ENCODE measurements around the gene S100PBP. TPM values are rescaled to one million over a fixed set of nuclear protein-coding genes. Genes with fewer than 3 reads are reported as not detected.

Gene S100PBP
- total RNA-seq, result 33.9 TPM

DNA sequence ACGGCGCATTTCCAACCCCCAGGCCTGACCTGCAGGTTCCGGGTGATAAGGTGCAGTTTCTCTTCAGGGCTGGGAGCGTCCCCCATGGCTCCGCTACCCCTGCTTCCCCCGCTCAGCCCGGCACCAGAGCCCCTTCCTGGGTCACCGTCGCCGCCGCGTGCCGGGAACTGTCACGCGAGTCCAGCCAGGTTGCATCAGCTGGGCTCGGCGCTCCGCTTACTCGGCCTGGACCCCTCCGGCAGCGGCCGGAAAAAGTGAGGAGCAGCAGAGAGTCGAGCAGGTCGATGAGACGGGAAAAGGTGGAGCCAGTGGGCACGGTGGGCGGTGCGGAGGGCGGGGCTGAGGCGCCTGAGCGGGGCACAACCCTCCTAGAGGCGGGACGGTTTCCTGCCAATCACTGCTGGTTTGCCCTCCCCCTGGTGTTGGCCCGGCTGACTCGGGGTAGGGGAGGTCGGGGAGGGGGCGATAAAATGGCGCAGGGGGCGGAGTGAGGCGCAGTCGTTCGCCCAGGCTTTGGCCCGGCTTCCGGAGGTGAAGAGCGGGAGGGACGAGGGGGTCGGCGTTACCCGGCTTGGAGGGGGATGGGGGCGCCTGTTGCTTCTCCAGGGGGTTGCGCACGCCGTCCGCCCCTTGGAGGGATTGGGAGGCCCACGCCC is at the start of gene S100PBP, which contains the start of gene YARS1:
S100PBP (plus strand) TSS at position 495 of the 656 bp plus-strand sequence. CDS start 8,447 bp downstream, outside the sequence.
YARS1 (minus strand) TSS at position 200 of the 656 bp plus-strand sequence; CDS start at position 86, 114 bp downstream.

GRCh38 chr1:32870615-32871363 is 53.3 kb downstream of the S100PBP start, which contains the start of gene FNDC5:
FNDC5 (minus strand) TSS chr1:32870912.

GRCh38 chr1:32886004-32886827 is 68.8 kb downstream of the S100PBP start, which contains the start of gene HPCA:
HPCA (plus strand) TSS chr1:32886491; CDS start chr1:32888899, 2,408 bp downstream.

DNA sequence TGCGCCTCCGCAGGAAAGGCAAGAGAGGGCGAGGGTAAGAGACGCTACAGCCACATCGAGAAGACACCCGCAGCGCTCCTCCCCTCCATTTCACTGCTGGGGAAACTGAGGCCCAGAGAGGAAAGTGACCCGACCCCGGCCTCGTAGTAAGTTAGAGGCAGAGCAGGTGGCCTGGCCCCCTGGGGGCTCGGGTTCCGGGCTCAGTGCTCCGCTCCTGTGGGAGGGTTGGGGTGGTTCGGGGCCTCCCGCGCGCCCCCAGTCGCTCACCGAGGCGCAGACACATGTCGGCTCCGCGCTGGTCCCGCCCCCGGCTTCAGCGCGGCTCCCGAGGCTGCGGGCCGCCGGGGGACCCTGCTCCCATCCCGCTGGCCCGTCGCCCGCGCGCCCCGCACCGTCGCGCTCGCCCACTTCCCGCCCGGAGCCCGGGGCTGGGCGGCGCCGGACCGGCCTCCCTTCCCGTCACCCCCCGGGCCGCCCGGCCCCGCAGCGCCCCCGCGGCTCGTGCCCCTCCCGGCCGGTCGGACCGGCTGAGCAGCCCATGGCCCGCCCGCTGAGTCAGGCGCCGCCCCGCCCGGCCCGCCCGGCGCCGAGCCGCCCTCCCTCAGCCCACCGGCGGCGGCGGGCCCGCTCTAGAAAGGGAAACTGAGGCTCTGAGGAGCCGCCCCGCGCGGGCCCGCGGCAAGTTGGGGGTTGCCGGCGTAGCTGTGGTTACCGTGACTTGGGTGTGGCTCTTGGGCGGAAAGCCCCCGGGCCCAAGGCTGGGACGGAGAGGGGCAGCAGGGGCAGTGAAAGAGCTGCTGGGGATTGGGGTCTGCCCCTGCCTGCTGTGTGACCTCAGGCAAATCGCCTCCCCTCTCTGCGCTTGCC is 83.7 kb downstream of the S100PBP start, which contains the start of gene TMEM54:
TMEM54 (minus strand) TSS at position 434 of the 867 bp plus-strand sequence; CDS start at position 283, 151 bp downstream.

Other genes starting within 250 kb of the S100PBP start
- gene ZBTB8OS, start 167.1 kb upstream of the S100PBP start, total RNA-seq, result 13.4 TPM
- gene RBBP4, start 166.4 kb upstream of the S100PBP start, total RNA-seq, result 189 TPM
- gene SYNC, start 114.9 kb upstream of the S100PBP start, total RNA-seq, result 9.3 TPM
- gene YARS1, start 295 bp upstream of the S100PBP start, total RNA-seq, result 32.3 TPM
- 55.6 TPM for gene FNDC5, start 53.3 kb downstream of the S100PBP start, total RNA-seq
- 0.58 TPM for gene HPCA, start 68.8 kb downstream of the S100PBP start, total RNA-seq
- gene TMEM54, start 83.7 kb downstream of the S100PBP start, total RNA-seq, result 11.9 TPM
- gene RNF19B, start 147.2 kb downstream of the S100PBP start, total RNA-seq, result 15.6 TPM
- 90.1 TPM for gene AK2, start 219.2 kb downstream of the S100PBP start, total RNA-seq